Loucy (cell line): Measurements from ENCODE around the gene MUC7.

Experiments
- EZH2phosphoT487 ChIP-seq: fragments of 200-600 bp; IDR thresholded peaks from 2 replicates; pipeline ENCODE4 v1.6.1; 2018; ENCODE audit warnings: antibody characterized with exemption, mild to moderate bottlenecking, moderate library complexity, borderline replicate concordance
- TF ChIP-seq, protein P1 (sequence below): fragments of 200-600 bp; sonication (generic); conservative IDR thresholded peaks from 2 replicates; pipeline ENCODE4 v1.5.1; 2014; ENCODE audit warnings: mild to moderate bottlenecking, antibody characterized with exemption, low read length

DNA sequence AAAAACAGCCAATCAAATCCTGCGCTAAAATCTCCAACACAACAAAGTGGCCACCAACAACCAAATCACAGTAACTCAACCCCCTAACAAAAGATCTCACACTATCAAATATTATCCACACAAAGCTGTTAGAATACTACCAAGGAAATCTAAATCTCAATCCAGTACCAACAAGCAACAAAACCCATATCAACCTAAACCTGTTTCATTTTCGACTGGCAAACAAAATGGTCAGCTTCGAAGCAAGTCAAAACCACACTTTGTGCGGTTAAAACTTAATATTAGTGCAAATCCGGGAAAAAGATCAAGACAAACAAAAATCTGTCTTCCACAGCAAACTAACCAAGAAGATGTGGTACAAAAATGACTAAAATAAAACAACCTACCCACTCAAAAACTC lies 28.7 kb upstream of the MUC7 start:
- TF ChIP-seq, protein P1, sequence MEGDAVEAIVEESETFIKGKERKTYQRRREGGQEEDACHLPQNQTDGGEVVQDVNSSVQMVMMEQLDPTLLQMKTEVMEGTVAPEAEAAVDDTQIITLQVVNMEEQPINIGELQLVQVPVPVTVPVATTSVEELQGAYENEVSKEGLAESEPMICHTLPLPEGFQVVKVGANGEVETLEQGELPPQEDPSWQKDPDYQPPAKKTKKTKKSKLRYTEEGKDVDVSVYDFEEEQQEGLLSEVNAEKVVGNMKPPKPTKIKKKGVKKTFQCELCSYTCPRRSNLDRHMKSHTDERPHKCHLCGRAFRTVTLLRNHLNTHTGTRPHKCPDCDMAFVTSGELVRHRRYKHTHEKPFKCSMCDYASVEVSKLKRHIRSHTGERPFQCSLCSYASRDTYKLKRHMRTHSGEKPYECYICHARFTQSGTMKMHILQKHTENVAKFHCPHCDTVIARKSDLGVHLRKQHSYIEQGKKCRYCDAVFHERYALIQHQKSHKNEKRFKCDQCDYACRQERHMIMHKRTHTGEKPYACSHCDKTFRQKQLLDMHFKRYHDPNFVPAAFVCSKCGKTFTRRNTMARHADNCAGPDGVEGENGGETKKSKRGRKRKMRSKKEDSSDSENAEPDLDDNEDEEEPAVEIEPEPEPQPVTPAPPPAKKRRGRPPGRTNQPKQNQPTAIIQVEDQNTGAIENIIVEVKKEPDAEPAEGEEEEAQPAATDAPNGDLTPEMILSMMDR = no peak
- TF ChIP-seq EZH2phosphoT487 = no peak
